Breast epithelium (tissue), 4 donors: ENCODE measurements around the gene OGFOD3. TPM values are rescaled to one million over a fixed set of nuclear protein-coding genes. Genes with fewer than 3 reads are reported as not detected.

Source experiments
- DNase-seq, 2 donors: peaks; one replicate each; pipeline ENCODE4 v3.0.0-alpha.2; 2019; ENCODE audit warnings: low spot score in 2 of 2
- H3K27ac ChIP-seq, 2 donors: fragments of 200-600 bp; sonication (generic) in 1 of 2; one replicate each; pipeline ENCODE4 v1.5.1; 2016 to 2019; ENCODE audit warnings: mild to moderate bottlenecking in 1 of 2
- H3K27me3 ChIP-seq, 2 donors: fragments of 200-600 bp; sonication (generic) in 1 of 2; one replicate each; pipeline versions ENCODE4 v1.5.1 to v1.6.0; 2017 to 2019; ENCODE audit warnings: control low read depth in 1 of 2, mild to moderate bottlenecking in 1 of 2
- H3K36me3 ChIP-seq: fragments of 200-600 bp; one replicate; pipeline ENCODE4 v1.5.1; 2019
- H3K4me1 ChIP-seq, 2 donors: fragments of 200-600 bp; sonication (generic); one replicate each; pipeline ENCODE4 v1.5.1; 2016 to 2019; ENCODE audit warnings: control low read depth in 1 of 2
- H3K4me3 ChIP-seq, 3 donors: fragments of 200-600 bp; sonication (generic); 1 replicate in 2 of 3; 2 replicates in 1 of 3; pipeline ENCODE4 v1.5.1; 2016 to 2019; ENCODE audit warnings: mild to moderate bottlenecking in 3 of 3, moderate library complexity in 2 of 3
- H3K9me3 ChIP-seq, 2 donors: fragments of 200-600 bp; sonication (generic) in 1 of 2; one replicate each; pipeline ENCODE4 v1.5.1; 2016 to 2019; ENCODE audit warnings: control low read depth in 1 of 2
- POLR2A ChIP-seq: fragments of 450-650 bp; IDR thresholded peaks from one replicate; pipeline ENCODE4 v1.6.1; 2016; ENCODE audit warnings: antibody characterized with exemption, mild to moderate bottlenecking, moderate library complexity
- POLR2AphosphoS5 ChIP-seq, 3 donors: sonication (generic); formaldehyde crosslinking; IDR thresholded peaks; one replicate each; pipeline ENCODE4 v1.6.1; 2017; ENCODE audit warnings: antibody characterized with exemption in 3 of 3
- intact Hi-C: fragments of 100-400 bp; cut with DNase I; formaldehyde crosslinking; loops from one replicate; pipeline ENCODE4 v1.15.1; 2023; ENCODE audit warnings: low total_unique reads
- total RNA-seq, 3 donors: library from RNA; depleted of rRNA; stranded (reverse); fragments of >200 nt; gene quantifications; one replicate each; pipeline ENCODE4 v1.1.0, GENCODE V29; 2016
- TF ChIP-seq, protein P1 (sequence below), 3 donors: fragments of 450-650 bp; IDR thresholded peaks; one replicate each; pipeline ENCODE4 v1.5.1; 2016 to 2017; ENCODE audit warnings: antibody characterized with exemption in 3 of 3, mild to moderate bottlenecking in 3 of 3, moderate library complexity in 3 of 3

OGFOD3 gene
- total RNA-seq, 3 donors from 2014 or later: 26.3 to 32.8 (median 28.5) TPM

DNA sequence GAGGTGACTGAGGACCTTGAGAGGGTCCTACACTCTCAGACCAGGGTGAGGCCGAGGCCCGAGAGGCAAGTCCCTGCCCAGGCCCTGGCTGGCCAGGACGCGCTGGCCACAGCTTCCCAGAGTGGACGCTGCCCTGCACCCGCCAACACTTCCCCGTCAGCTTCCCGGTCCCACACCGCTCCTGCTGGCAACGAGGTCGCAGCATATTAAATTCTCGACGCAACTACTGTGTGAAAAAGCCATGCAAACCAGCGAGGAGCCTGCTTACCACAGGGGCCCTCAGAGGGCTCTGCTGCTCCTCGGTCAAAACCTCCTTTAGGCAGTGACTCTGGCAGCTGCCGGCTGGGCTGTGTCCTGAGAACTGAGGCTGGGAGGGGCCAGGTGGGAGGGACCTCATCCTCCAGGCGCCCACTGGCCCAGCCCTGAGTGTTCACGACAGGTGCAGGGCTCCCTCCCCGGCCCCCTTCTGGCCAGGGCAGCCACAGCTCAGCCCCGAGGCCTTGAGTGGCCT lies 61.5 kb downstream of the OGFOD3 start:
- Histone ChIP-seq H3K9me3 (no peaks in the 10 kb centered on the region), H3K4me3 (no peak overlapping the region), H3K4me1 (peaks cover 0 to 10% of the 10 kb centered on the region in 2 donors), H3K36me3 (no peaks in the 10 kb centered on the region), H3K27me3 (no peaks in the 10 kb centered on the region), H3K27ac (peak overlapping the region in 1 of 2 donors; percentile 48)
- no peak for DNase-seq
- TF ChIP-seq POLR2AphosphoS5 (IDR thresholded peaks at IDR 0.05) (no peak), POLR2A (no peak)
- TF ChIP-seq, protein P1, sequence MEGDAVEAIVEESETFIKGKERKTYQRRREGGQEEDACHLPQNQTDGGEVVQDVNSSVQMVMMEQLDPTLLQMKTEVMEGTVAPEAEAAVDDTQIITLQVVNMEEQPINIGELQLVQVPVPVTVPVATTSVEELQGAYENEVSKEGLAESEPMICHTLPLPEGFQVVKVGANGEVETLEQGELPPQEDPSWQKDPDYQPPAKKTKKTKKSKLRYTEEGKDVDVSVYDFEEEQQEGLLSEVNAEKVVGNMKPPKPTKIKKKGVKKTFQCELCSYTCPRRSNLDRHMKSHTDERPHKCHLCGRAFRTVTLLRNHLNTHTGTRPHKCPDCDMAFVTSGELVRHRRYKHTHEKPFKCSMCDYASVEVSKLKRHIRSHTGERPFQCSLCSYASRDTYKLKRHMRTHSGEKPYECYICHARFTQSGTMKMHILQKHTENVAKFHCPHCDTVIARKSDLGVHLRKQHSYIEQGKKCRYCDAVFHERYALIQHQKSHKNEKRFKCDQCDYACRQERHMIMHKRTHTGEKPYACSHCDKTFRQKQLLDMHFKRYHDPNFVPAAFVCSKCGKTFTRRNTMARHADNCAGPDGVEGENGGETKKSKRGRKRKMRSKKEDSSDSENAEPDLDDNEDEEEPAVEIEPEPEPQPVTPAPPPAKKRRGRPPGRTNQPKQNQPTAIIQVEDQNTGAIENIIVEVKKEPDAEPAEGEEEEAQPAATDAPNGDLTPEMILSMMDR (IDR thresholded peaks at IDR 0.05): no peak
- intact Hi-C loops: loop anchor here (1.0 to 10.0 kb wide), 2 partner anchors 15 to 58 kb away; partner anchors contain the start of genes HEXD and OGFOD3

DNA sequence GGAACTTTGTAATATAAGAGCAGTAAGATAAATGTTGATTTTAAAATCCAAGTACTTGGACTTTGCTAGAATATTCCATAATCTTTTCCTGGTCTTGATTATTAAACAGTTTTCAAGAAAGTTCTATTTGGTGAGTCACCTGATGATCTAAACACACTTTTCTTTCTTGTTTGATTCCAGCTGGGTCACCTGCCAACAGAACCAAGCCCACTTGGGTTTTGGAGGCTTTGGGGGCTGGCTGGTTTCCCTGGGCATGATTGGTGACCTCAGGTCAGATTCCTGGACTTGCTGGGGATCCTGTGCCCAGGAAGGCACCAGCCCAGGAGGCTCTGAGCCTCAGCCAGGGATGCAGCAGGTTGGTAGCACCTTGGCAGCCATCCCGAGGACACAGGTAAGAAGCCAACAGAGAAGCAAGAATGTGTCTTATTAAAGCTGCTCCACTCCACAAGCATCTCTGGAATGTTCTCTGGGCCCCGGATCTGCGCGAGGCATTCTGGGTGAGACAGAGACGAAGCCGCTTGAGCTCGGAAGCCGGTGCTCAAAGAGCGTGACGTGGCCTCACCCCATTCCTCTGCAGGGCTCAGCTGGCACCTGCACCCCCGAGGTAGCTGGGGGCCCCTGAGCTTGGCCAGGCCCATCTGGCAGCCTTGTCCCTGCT lies 62.5 kb downstream of the OGFOD3 start:
- Histone ChIP-seq H3K36me3 (no peaks in the 10 kb centered on the region), H3K4me1 (peaks cover 0 to 11% of the 10 kb centered on the region in 2 donors), H3K27ac (peak overlapping the region; percentile 48 to 75), H3K4me3 (no peak overlapping the region), H3K9me3 (no peaks in the 10 kb centered on the region), H3K27me3 (no peaks in the 10 kb centered on the region)
- peak; percentile 84 to 96 for DNase-seq
- intact Hi-C loops: loop anchor here (10.0 kb wide), 1 partner anchor 59 kb away; the partner anchor contains the start of genes HEXD and OGFOD3
- TF ChIP-seq, protein P1 (IDR thresholded peaks at IDR 0.05): no peak
- no peak for TF ChIP-seq POLR2A
- peak in 1 of 3 donors; percentile 42 for TF ChIP-seq POLR2AphosphoS5 (IDR thresholded peaks at IDR 0.05)

DNA sequence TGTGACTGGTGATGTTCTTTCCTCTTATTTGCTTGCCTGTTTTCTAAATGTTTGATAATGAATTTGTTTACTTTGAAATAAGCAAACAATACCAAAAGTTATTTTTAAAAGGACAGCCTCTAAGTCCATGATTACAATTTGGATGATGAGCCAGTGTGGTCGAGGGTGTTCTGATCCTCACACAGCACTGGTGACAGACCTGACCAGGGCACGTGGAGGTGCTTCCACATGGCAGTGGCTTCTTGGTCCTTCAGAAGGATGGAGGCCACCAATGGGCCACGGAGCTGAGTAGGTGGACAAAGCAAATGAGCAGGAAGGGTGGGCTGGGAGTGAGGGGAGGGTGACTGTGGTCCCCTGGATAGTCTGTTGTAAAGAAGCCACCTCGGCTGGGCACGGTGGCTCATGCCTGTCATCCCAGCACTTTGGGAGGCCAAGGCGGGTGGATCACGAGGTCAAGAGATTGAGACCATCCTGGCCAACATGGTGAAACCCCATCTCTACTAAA lies 63.5 kb downstream of the OGFOD3 start:
- intact Hi-C loops: loop anchor here (10.0 kb wide), 1 partner anchor 60 kb away; the partner anchor contains the start of genes HEXD and OGFOD3
- TF ChIP-seq POLR2A (no peak), POLR2AphosphoS5 (IDR thresholded peaks at IDR 0.05) (no peak)
- TF ChIP-seq, protein P1 (IDR thresholded peaks at IDR 0.05): no peak
- H3K9me3 ChIP-seq: no peaks in the 10 kb centered on the region
- DNase-seq: no peak
- no peaks in the 10 kb centered on the region for H3K27me3 ChIP-seq
- H3K4me3 ChIP-seq: no peak overlapping the region
- no peak overlapping the region for H3K27ac ChIP-seq
- H3K4me1 ChIP-seq: peaks cover 0 to 11% of the 10 kb centered on the region in 2 donors
- no peaks in the 10 kb centered on the region for H3K36me3 ChIP-seq

DNA sequence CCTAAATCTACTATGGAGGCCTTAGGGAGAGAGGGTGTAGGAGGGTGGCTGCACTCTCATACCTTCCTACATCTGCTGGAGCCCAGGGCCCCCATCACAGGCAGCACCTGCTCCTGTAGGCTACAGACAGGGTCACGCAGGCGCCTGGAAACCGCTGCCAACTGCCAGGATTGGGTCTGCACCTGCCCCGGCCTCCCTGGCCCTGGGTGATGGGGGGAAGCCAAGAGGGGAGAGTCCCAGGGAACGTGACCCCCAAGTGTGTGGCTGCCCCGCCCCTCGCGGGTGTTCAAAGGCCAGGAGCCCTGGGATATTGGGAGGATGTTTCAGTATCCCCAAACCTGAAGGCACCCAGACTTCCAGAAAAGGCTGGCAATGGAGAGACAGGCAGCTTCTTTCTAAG lies 64.9 kb downstream of the OGFOD3 start:
- Histone ChIP-seq H3K4me3 (no peak overlapping the region), H3K9me3 (no peaks in the 10 kb centered on the region), H3K27ac (no peak overlapping the region), H3K27me3 (no peaks in the 10 kb centered on the region), H3K4me1 (peaks cover 0 to 11% of the 10 kb centered on the region in 2 donors), H3K36me3 (no peaks in the 10 kb centered on the region)
- DNase-seq: no peak
- intact Hi-C loops: loop anchor here (10.0 kb wide), 1 partner anchor 61 kb away; the partner anchor contains the start of genes HEXD and OGFOD3
- TF ChIP-seq POLR2AphosphoS5 (IDR thresholded peaks at IDR 0.05): no peak
- TF ChIP-seq, protein P1 (IDR thresholded peaks at IDR 0.05): no peak
